Brain microvascular endothelial cell (primary cell): ENCODE measurements around the gene TRIM38.

Source experiments
- DNase-seq: peaks from one replicate; pipeline ENCODE4 v3.0.0-alpha.2; 2020
- H3K27ac ChIP-seq: fragments of 250-450 bp; sonication (Bioruptor Pico); 2 replicates; pipeline ENCODE4 v1.5.1; 2020; ENCODE audit warnings: mild to moderate bottlenecking, moderate library complexity
- H3K27me3 ChIP-seq: fragments of 250-450 bp; sonication (Bioruptor Pico); replicated peaks from 2 replicates; pipeline ENCODE4 v1.5.1; 2020; ENCODE audit warnings: mild to moderate bottlenecking
- H3K36me3 ChIP-seq: fragments of 250-450 bp; sonication (Bioruptor Pico); replicated peaks from 2 replicates; pipeline ENCODE4 v1.5.1; 2020; ENCODE audit warnings: mild to moderate bottlenecking
- H3K4me3 ChIP-seq: 2 replicates; pipeline ENCODE4 v1.5.1; 2011; ENCODE audit warnings: low read depth, mild to moderate bottlenecking, control low read depth, low read length, moderate library complexity
- in situ Hi-C: cut with HindIII; loops from 2 replicates; pipeline ENCODE4 v1.10.0; 2017; ENCODE audit warnings: low sequenced_read_pairs, low pct_ligation_motif_present
- TF ChIP-seq, protein P1 (sequence below): IDR thresholded peaks from 2 replicates; pipeline ENCODE4 v1.5.1; 2011; ENCODE audit warnings: low read depth, mild to moderate bottlenecking, moderate library complexity, low read length, control low read depth, inconsistent platforms; ENCODE audit errors: missing control alignments

The TRIM38 gene

DNA sequence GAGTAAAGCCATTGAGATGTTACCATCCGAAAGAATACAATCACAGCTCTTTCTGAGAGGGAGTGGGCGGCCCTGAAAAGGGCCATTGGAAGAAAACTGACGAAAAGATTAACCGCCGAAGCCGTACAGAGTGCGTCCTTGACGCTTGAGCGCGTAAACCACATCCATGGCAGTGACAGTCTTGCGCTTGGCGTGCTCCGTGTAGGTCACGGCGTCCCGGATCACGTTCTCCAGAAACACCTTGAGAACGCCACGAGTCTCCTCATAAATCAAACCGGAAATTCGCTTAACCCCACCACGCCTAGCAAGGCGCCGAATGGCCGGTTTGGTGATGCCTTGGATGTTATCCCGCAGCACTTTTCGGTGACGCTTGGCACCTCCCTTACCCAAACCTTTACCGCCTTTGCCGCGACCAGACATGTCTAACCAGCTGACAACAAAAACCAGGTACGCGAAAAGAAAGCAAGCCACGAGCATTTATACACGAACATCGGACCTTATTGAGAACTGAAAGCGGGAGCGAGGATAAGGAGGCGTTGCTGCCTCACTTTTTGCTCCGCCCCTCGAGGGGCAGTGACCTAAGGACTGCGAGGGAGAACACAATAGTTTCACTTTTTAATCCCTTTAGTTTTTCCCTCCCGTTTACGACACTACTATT, 64.4 kb downstream of the TRIM38 start:
- Histone ChIP-seq H3K4me3 (peak overlapping the region; percentile 78), H3K36me3 (no peaks in the 10 kb centered on the region), H3K27ac (peak overlapping the region; percentile 95), H3K27me3 (no peaks in the 10 kb centered on the region)
- in situ Hi-C loops, result no loop called here
- TF ChIP-seq, protein P1, sequence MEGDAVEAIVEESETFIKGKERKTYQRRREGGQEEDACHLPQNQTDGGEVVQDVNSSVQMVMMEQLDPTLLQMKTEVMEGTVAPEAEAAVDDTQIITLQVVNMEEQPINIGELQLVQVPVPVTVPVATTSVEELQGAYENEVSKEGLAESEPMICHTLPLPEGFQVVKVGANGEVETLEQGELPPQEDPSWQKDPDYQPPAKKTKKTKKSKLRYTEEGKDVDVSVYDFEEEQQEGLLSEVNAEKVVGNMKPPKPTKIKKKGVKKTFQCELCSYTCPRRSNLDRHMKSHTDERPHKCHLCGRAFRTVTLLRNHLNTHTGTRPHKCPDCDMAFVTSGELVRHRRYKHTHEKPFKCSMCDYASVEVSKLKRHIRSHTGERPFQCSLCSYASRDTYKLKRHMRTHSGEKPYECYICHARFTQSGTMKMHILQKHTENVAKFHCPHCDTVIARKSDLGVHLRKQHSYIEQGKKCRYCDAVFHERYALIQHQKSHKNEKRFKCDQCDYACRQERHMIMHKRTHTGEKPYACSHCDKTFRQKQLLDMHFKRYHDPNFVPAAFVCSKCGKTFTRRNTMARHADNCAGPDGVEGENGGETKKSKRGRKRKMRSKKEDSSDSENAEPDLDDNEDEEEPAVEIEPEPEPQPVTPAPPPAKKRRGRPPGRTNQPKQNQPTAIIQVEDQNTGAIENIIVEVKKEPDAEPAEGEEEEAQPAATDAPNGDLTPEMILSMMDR, result no peak
- peak; percentile 77 for DNase-seq

DNA sequence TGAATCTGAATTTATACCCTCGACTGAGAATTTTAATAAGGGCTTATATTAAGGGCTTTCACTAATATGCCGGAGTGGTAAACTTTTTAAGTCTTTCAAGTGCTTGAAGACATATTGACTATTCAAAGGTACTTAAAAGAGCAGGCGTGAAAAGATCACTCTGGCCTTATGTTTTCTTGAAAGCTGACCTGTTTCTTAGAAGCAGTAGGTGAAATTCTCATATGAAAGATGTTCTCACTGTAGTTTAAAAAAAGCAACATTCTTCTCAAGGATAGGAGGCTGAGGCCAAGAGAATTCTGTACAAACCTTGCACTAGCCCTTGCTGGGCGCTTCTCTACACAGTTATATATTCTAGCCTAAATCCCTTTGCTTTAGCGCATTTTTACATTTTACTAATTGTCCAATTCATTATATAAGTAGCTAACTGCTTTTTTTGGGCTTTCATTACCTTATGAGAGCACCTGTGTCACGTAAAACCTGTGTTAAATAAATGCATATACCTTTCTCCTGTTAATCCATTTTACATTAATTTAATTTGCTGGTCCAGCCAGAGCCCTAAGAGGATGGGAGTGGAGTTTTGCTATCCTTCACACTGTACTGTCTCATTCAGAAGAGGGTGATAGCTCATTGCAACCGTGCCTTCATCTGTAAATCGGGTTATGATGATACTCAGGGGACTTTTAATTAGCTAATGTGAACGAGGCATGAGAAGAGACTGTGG, 65.0 kb downstream of the TRIM38 start:
- in situ Hi-C loops, result no loop called here
- H3K36me3 ChIP-seq, result no peaks in the 10 kb centered on the region

DNA sequence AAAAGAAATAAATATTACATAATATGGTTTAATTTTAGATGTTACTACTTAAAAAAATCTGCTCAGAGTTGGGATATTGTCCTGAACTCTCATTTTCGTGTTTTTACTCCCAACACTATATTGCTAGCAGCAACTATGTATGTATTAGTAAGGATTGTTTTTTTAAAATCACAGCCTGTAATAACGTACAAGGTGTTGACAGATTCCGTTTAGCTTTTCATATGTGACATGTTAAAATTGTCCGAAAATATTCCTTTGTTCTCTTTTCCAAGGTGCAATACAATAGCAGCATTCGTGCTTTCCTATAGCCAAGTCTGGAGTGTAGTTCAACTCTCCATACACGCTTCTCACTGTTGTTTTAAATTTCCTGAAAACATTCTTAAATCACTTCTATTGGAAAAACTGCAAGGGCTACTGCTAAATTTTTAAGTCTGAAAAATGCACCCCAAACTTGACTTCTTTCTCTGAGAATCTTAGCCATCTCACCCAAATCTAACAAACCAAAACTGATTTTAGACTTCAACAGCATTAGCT, 65.7 kb downstream of the TRIM38 start:
- TF ChIP-seq, protein P1, result no peak
- H3K27ac ChIP-seq, result no peak overlapping the region
- H3K27me3 ChIP-seq, result no peaks in the 10 kb centered on the region
- H3K4me3 ChIP-seq, result no peak overlapping the region
- DNase-seq, result no peak
- no peaks in the 10 kb centered on the region for H3K36me3 ChIP-seq
- in situ Hi-C loops, result no loop called here

More for the DNA sequence above, 65.0 kb downstream of the TRIM38 start:
- no peaks in the 10 kb centered on the region for H3K27me3 ChIP-seq
- H3K4me3 ChIP-seq, result peak overlapping the region; percentile 78
- peak overlapping the region; percentile 95 for H3K27ac ChIP-seq
- DNase-seq, result no peak
- TF ChIP-seq, protein P1, result no peak

DNA sequence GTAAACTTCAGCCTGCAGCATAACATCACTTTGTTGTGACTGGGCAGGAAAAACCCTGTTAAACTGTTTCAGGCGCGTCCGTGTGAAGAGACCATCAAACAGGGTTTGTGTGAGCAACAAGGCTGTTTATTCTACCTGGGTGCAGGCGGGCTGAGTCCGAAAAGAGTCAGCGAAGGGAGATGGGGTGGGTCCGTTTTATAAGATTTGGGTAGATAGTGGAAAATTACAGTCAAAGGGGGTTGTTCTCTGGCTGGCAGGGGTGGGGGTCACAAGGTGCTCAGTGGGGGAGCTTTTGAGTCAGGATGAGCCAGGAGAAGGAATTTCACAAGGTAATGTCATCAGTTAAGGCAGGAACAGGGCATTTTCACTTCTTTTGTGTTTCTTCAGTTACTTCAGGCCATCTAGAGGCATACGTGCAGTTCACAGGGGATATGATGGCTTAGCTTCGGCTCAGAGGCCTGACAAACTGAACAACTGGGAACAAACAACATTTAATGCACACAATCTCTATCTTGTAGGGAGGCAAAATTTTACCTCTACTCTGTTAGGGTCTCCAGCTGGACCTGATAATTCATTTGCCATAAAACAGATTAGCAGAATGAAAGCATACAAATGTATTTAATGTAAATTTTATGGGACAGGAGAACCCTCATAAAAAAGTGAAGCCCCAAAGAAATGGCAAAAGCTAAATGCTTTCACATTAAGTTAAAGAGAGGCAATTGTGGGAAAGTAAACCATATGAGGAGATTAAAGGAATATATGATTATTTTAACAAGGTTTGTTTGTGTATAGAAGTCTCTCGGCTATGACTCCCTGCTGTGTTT, 66.4 kb downstream of the TRIM38 start:
- in situ Hi-C loops, result no loop called here
- DNase-seq, result no peak

DNA sequence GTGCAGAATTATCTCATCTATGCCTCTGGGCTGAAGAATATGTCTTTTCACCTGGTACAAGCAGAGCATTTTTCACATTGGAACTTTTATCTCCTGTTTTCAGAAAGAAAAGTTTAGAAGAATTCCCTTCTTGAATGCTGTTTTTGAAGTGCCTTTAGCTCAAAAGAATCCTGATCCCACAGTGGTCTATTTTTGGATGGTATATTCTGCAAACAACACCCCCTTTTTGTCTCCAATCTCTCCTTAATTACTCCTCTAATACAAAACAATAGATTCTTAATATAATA, 66.9 kb downstream of the TRIM38 start:
- no peaks in the 10 kb centered on the region for H3K36me3 ChIP-seq
- DNase-seq, result no peak
- H3K4me3 ChIP-seq, result no peak overlapping the region
- no peaks in the 10 kb centered on the region for H3K27me3 ChIP-seq
- TF ChIP-seq, protein P1, result no peak
- in situ Hi-C loops, result no loop called here
- no peak overlapping the region for H3K27ac ChIP-seq

More for the DNA sequence above, 66.4 kb downstream of the TRIM38 start:
- H3K27ac ChIP-seq, result no peak overlapping the region
- no peaks in the 10 kb centered on the region for H3K36me3 ChIP-seq
- no peak overlapping the region for H3K4me3 ChIP-seq
- no peaks in the 10 kb centered on the region for H3K27me3 ChIP-seq
- TF ChIP-seq, protein P1, result no peak
